ENCODE data around the gene IL34. TPM values are rescaled to one million over a fixed set of nuclear protein-coding genes. Genes with fewer than 3 reads are reported as not detected.
"Not testable (repeated sequence)": the region's sequence is repeated elsewhere in the genome, so short reads cannot be mapped to it uniquely, and the experiment has no call there.

IL34 gene
- total RNA-seq, 1 experiment from 2014 or later = 0.75 TPM

GRCh38 chr16:70659546-70659945 lies 13.2 kb downstream of the IL34 start:
- H3K9me3 ChIP-seq (replicated peaks) = no peaks in the 10 kb centered on the region
- no peak overlapping the region for H3K4me3 ChIP-seq
- no peak overlapping the region for H3K27ac ChIP-seq
- no peaks in the 10 kb centered on the region for H3K27me3 ChIP-seq
- H3K36me3 ChIP-seq = peaks cover 3% of the 10 kb centered on the region; the same call in 1 of the 2 replicates
- no peak for DNase-seq
- peaks cover 10% of the 10 kb centered on the region for H3K4me1 ChIP-seq

- H3K9me3 ChIP-seq (replicated peaks) = no peaks in the 10 kb centered on the region
- no peak for DNase-seq
- no peak overlapping the region for H3K27ac ChIP-seq
- peaks cover 10% of the 10 kb centered on the region for H3K4me1 ChIP-seq
- H3K4me3 ChIP-seq = no peak overlapping the region
- peaks cover 6% of the 10 kb centered on the region; the same call in 1 of the 2 replicates for H3K36me3 ChIP-seq
- H3K27me3 ChIP-seq = no peaks in the 10 kb centered on the region
Measured at GRCh38 chr16:70659953-70660671, 13.8 kb downstream of the IL34 start.

- H3K27ac ChIP-seq = no peak overlapping the region
- H3K27me3 ChIP-seq = no peaks in the 10 kb centered on the region
- peaks cover 10% of the 10 kb centered on the region; the same call in 1 of the 2 replicates for H3K36me3 ChIP-seq
- no peaks in the 10 kb centered on the region for H3K9me3 ChIP-seq (replicated peaks)
- no peak for DNase-seq
- peaks cover 10% of the 10 kb centered on the region for H3K4me1 ChIP-seq
- no peak overlapping the region for H3K4me3 ChIP-seq
Measured at GRCh38 chr16:70660672-70661350, 14.5 kb downstream of the IL34 start.

GRCh38 chr16:70661534-70661917 lies 15.2 kb downstream of the IL34 start:
- Histone ChIP-seq H3K36me3 (peaks cover 15% of the 10 kb centered on the region), H3K9me3 (replicated peaks) (no peaks in the 10 kb centered on the region), H3K27me3 (no peaks in the 10 kb centered on the region), H3K4me3 (no peak overlapping the region), H3K27ac (no peak overlapping the region), H3K4me1 (peaks cover 10% of the 10 kb centered on the region)
- no peak for DNase-seq

GRCh38 chr16:70661918-70662641 lies 15.7 kb downstream of the IL34 start:
- peaks cover 20% of the 10 kb centered on the region for H3K36me3 ChIP-seq
- H3K27me3 ChIP-seq = no peaks in the 10 kb centered on the region
- peaks cover 7% of the 10 kb centered on the region; the same call in 1 of the 2 replicates for H3K4me1 ChIP-seq
- H3K9me3 ChIP-seq (replicated peaks) = no peaks in the 10 kb centered on the region
- no peak overlapping the region for H3K27ac ChIP-seq
- no peak for DNase-seq
- H3K4me3 ChIP-seq = no peak overlapping the region

- H3K9me3 ChIP-seq (replicated peaks) = no peaks in the 10 kb centered on the region
- H3K4me1 ChIP-seq = peaks cover 3% of the 10 kb centered on the region; the same call in 1 of the 2 replicates
- no peak for DNase-seq
- H3K27me3 ChIP-seq = no peaks in the 10 kb centered on the region
- no peak overlapping the region for H3K4me3 ChIP-seq
- H3K36me3 ChIP-seq = peaks cover 28% of the 10 kb centered on the region
- H3K27ac ChIP-seq = no peak overlapping the region
Measured at GRCh38 chr16:70662991-70663523, 16.7 kb downstream of the IL34 start.

- Histone ChIP-seq H3K4me1 (no peaks in the 10 kb centered on the region), H3K36me3 (peaks cover 33% of the 10 kb centered on the region), H3K27ac (no peak overlapping the region), H3K4me3 (no peak overlapping the region), H3K27me3 (no peaks in the 10 kb centered on the region), H3K9me3 (replicated peaks) (no peaks in the 10 kb centered on the region)
- no peak for DNase-seq
Measured at GRCh38 chr16:70663524-70664324, 17.4 kb downstream of the IL34 start.

- H3K27me3 ChIP-seq = no peaks in the 10 kb centered on the region
- peaks cover 41% of the 10 kb centered on the region for H3K36me3 ChIP-seq
- no peak overlapping the region for H3K4me3 ChIP-seq
- H3K9me3 ChIP-seq (replicated peaks) = no peaks in the 10 kb centered on the region
- H3K27ac ChIP-seq = no peak overlapping the region
- H3K4me1 ChIP-seq = no peaks in the 10 kb centered on the region
- no peak for DNase-seq
Measured at GRCh38 chr16:70664325-70665112, 18.2 kb downstream of the IL34 start.

- DNase-seq = no peak
- H3K27ac ChIP-seq = no peak overlapping the region
- no peaks in the 10 kb centered on the region for H3K9me3 ChIP-seq (replicated peaks)
- H3K27me3 ChIP-seq = no peaks in the 10 kb centered on the region
- H3K4me1 ChIP-seq = no peaks in the 10 kb centered on the region
- H3K4me3 ChIP-seq = no peak overlapping the region
- peaks cover 48% of the 10 kb centered on the region for H3K36me3 ChIP-seq
Measured at GRCh38 chr16:70665113-70665694, 18.8 kb downstream of the IL34 start.

- Histone ChIP-seq H3K27ac (no peak overlapping the region), H3K27me3 (no peaks in the 10 kb centered on the region), H3K4me3 (no peak overlapping the region), H3K4me1 (no peaks in the 10 kb centered on the region), H3K36me3 (peaks cover 54% of the 10 kb centered on the region), H3K9me3 (replicated peaks) (no peaks in the 10 kb centered on the region)
- DNase-seq = no peak
Measured at GRCh38 chr16:70665806-70666735, 19.7 kb downstream of the IL34 start.

- H3K36me3 ChIP-seq = peaks cover 55% of the 10 kb centered on the region
- no peak overlapping the region for H3K4me3 ChIP-seq
- H3K9me3 ChIP-seq (replicated peaks) = no peaks in the 10 kb centered on the region
- H3K27ac ChIP-seq = no peak overlapping the region
- no peaks in the 10 kb centered on the region for H3K27me3 ChIP-seq
- no peak for DNase-seq
- no peaks in the 10 kb centered on the region for H3K4me1 ChIP-seq
Measured at GRCh38 chr16:70670175-70670574, 23.8 kb downstream of the IL34 start.

- peaks cover 56% of the 10 kb centered on the region for H3K36me3 ChIP-seq
- H3K27me3 ChIP-seq; H3K4me1 ChIP-seq; DNase-seq; H3K4me3 ChIP-seq; H3K27ac ChIP-seq; H3K9me3 ChIP-seq (replicated peaks): not testable (repeated sequence)
Measured at GRCh38 chr16:70670938-70671337, 24.6 kb downstream of the IL34 start.
